IPS-18c (cell line): ENCODE results near the gene LRRC14B.

Source experiments
- H3K4me3 ChIP-seq: 2 replicates; pipeline ENCODE4 v1.7.0; 2013; ENCODE audit warnings: low read depth, mild to moderate bottlenecking, low read length, moderate library complexity; ENCODE audit not compliant: insufficient read depth
- H3K9me3 ChIP-seq: one replicate; pipeline ENCODE4 v1.6.1; 2013; ENCODE audit warnings: mild to moderate bottlenecking, low read length, moderate library complexity; ENCODE audit not compliant: control insufficient read depth, insufficient read depth

The LRRC14B gene

GRCh38 chr5:191036-191948 lies at the start of gene LRRC14B:
Gene LRRC14B, plus strand, starts transcription at chr5:191495. Its CDS starts 44 bp downstream, at chr5:191539.
- H3K4me3 ChIP-seq = no peak within 1 kb of the TSS
- no peaks in the 10 kb centered on the region for H3K9me3 ChIP-seq

GRCh38 chr5:141761-142160 lies 49.5 kb upstream of the LRRC14B start:
- Histone ChIP-seq H3K9me3 (peaks cover 2% of the 10 kb centered on the region), H3K4me3 (no peak overlapping the region)

GRCh38 chr5:142246-142810 lies 49.0 kb upstream of the LRRC14B start:
- peaks cover 4% of the 10 kb centered on the region for H3K9me3 ChIP-seq

GRCh38 chr5:143041-143440 lies 48.3 kb upstream of the LRRC14B start:
- peaks cover 4% of the 10 kb centered on the region for H3K9me3 ChIP-seq
- H3K4me3 ChIP-seq = no peak overlapping the region

More at GRCh38 chr5:142246-142810, 49.0 kb upstream of the LRRC14B start:
- H3K4me3 ChIP-seq = no peak overlapping the region

GRCh38 chr5:144941-145340 lies 46.4 kb upstream of the LRRC14B start:
- Histone ChIP-seq H3K9me3 (peaks cover 4% of the 10 kb centered on the region), H3K4me3 (no peak overlapping the region)

- Histone ChIP-seq H3K4me3 (no peak overlapping the region), H3K9me3 (peaks cover 4% of the 10 kb centered on the region)
Observed at GRCh38 chr5:145585-146323, 45.5 kb upstream of the LRRC14B start.

- Histone ChIP-seq H3K9me3 (peaks cover 4% of the 10 kb centered on the region), H3K4me3 (no peak overlapping the region)
Observed at GRCh38 chr5:147751-148150, 43.5 kb upstream of the LRRC14B start.

GRCh38 chr5:149745-150485 lies 41.4 kb upstream of the LRRC14B start:
- H3K4me3 ChIP-seq = no peak overlapping the region

GRCh38 chr5:150746-151145 lies 40.5 kb upstream of the LRRC14B start:
- no peak overlapping the region for H3K4me3 ChIP-seq
- peaks cover 4% of the 10 kb centered on the region for H3K9me3 ChIP-seq

More at GRCh38 chr5:149745-150485, 41.4 kb upstream of the LRRC14B start:
- H3K9me3 ChIP-seq = peaks cover 4% of the 10 kb centered on the region

- Histone ChIP-seq H3K9me3 (no peaks in the 10 kb centered on the region), H3K4me3 (no peak overlapping the region)
Observed at GRCh38 chr5:152077-152476, 39.2 kb upstream of the LRRC14B start.

GRCh38 chr5:153256-153655 lies 38.0 kb upstream of the LRRC14B start:
- Histone ChIP-seq H3K4me3 (no peak overlapping the region), H3K9me3 (no peaks in the 10 kb centered on the region)

GRCh38 chr5:154236-154635 lies 37.1 kb upstream of the LRRC14B start:
- no peak overlapping the region for H3K4me3 ChIP-seq
- H3K9me3 ChIP-seq = no peaks in the 10 kb centered on the region

- no peak overlapping the region for H3K4me3 ChIP-seq
- H3K9me3 ChIP-seq = no peaks in the 10 kb centered on the region
Observed at GRCh38 chr5:154826-155225, 36.5 kb upstream of the LRRC14B start.

- no peak overlapping the region for H3K4me3 ChIP-seq
- H3K9me3 ChIP-seq = no peaks in the 10 kb centered on the region
Observed at GRCh38 chr5:155651-156410, 35.5 kb upstream of the LRRC14B start.

GRCh38 chr5:156411-157072 lies 34.8 kb upstream of the LRRC14B start:
- H3K4me3 ChIP-seq = no peak overlapping the region

GRCh38 chr5:157126-157715 lies 34.1 kb upstream of the LRRC14B start:
- no peak overlapping the region for H3K4me3 ChIP-seq
- H3K9me3 ChIP-seq = no peaks in the 10 kb centered on the region

More at GRCh38 chr5:156411-157072, 34.8 kb upstream of the LRRC14B start:
- no peaks in the 10 kb centered on the region for H3K9me3 ChIP-seq
